ENCODE results near the gene GADD45G.

The GADD45G gene

DNA sequence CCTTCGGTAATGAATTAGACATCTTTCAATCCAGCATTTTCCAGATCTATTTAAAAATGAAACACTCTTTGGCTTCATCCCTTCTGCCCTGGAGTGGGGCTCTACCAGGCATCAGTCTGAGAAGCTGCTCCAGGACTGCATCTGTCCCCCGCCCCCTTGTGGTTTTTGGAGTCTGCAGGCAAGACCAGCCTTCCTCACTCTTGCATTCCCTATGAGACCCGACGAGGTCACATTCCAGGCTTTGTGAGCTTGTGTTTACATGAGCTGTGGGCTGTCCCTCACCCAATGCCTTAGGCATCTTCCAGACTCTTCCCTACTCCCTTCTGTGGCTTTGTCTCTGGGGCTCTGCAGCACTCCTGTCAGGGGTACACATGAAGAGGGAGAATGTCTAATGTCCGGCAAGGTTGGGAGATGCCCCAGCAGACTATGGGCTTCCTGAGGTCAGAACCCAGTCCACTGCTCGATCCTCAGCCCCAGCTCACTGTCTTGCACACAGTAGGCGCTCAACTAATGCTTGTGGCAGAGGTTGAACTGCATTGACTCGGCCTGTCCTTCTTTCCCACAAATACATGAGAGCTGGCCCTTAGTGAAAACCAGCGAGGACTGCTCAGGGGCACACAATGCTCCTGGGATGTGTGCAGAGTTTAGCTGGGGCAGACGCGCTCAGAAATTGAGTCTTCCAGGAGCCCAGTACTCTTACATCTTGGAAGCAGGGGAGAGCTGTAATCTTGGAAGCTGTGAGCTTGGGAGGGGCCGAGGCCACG lies 11.7 kb upstream of the GADD45G start:
- DNase-seq, result peak; percentile 70

DNA sequence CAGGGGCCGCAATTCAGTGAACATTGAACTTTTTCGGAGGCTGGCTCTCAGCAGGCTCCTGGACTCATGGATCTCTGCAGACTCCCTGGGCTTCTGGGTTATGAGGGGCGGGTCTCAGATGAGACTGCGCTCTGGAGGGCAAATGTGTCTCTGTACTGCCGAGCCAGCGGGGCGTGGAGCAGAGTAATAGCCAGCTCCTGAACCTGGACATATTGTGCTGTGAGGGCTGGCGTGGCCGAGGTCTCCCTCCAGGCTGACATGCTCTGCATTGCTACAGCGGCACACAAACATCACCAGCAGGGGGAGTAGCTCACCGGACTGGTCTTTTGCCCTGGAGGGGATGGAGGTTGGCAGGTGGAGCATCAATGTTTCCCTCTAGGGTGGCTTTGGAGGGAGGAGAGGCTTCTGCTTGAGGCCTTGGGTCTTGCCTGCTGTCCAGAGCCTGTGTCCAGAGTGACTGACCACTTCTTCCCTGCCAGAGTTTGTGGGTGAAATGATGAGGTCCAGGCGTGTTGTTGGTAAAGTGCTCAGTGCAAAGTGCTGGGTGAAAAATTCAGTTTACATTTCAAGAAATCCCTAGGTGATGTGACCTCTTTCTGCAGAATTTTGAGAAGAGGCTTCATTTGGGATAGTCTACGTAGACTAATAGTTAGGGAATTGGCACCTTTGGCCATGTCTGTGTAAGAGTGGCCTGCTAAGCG lies 10.9 kb upstream of the GADD45G start:
- peak; percentile 87 for DNase-seq

DNA sequence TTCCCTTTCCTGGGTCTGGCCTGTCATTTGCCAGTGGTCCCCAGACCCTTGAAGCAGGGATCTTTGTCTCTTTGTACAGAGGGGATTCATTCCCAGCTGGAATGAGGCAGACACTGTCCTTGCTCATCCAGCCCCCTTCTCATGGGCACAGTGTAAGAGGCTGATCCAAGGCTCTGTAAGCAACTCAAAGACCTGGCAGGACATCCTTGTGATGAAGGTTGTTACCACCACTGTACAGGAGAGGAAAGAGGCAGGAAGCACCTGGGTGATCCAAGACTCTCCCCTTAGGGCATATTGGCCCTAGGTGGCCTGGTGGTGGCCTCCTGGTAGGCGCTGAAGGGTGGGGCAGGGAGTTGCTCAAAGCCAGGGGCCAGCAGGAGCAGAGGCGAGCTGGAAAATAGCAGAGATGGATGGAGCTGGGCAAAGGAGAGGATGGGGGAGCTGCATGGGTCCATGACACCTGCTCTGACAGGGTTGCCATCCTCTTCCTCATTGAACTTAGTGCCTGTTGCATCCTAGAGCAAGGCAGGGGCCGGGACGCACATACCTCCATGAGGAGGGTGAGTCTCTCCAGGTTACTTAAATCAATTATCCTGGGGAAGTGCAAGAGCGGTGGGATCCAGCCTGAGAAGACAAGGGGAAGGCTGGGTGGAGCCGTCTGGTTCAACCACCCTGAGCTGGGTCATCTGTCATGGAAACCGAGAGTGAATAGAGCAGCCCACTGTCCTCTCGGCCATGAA lies 9.8 kb upstream of the GADD45G start:
- peak; percentile 63 for DNase-seq

DNA sequence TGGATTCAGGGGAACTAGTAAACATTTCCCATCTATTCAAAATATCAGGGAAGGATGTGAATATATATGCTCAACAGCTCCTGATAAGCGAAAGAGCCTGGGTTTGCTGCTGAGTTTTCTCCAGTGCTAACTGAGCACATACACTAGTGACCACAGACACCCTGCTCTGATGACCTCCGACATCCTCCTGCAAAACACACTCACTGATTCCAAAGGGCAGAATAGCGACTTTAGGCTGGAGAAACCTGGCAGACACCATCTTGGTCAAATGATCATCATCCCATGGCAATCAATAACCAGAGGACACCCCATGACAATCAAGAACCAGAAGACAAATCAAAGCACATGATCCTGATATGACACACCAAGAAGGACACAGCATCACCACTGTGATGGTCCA lies 9.2 kb upstream of the GADD45G start:
- no peak for DNase-seq

DNA sequence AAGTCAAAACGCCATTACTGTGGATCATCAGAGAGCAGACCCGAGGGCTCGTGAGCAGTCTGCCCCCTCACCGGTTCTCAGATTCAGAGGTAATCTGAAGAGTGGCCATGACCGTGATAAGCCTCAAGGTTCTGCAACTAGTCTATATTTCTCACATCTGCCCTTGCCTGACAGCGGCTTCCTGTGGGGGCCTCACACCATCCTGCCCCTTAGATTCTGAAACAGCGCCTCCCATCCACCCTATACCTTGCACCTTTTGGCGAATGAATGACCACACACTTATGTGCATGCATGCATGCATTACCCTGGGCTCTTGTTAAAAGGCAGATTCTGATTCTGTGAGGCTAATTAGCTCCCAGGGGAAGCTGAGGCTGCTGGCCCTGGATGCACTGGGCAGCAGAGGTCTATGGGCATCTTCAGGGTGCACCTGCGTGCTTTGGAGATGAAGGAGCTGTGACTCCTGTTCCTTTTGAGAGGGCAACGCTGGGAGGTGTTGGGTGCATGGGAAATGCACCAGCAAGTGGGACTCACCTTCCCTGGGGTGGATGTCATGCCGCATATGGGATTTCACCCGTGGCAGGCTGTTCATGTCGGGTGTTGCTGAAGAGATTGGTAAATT lies 7.8 kb upstream of the GADD45G start:
- DNase-seq, result no peak

DNA sequence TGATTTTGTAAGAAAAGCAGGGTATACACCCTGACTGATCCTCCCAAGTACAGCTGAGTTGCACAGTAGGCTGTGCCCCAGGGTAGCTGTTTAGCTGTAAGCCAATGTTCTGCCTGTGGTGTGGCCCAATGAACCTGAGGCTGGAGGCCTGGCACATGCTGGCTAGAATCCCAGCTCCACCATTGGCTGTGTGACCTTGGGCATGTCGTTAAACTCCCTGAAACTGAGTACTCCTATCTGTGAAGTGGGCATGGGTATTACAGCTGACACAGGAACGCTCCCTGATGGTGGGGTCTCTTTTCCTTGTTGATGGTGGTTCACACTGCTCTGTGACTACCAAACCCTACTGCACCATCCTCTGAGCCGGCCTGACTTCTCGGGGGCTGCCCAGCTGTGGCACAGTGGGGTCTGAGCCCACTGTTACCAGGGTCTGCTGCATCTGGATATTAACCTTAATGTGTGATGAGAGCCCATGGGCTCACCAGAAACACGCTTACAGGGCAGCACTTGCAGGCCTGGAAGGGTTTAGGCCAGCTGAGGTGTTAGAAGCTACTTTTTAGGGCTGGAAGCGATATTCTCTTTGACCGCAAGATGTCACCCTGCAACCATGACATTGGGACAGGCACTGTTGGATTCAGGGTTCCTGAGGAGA lies 7.0 kb upstream of the GADD45G start:
- peak; percentile 75 for DNase-seq

DNA sequence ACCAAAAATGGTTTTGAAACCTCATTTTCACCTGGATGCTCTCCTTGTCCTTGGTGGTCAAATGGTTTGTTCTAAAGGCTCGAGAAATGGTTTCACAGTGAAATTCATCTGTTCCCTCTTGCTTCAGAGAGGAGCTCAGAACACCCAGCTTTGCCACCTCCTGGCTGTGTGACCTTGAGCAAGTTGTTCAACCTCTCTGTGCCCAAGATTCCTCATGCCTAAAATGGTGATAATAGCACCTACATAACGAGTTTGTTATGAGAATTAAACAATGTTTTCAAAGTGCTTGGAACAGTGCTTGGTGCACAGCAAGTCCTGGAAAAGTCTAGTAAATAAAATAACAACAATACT lies 6.5 kb upstream of the GADD45G start:
- DNase-seq, result no peak

DNA sequence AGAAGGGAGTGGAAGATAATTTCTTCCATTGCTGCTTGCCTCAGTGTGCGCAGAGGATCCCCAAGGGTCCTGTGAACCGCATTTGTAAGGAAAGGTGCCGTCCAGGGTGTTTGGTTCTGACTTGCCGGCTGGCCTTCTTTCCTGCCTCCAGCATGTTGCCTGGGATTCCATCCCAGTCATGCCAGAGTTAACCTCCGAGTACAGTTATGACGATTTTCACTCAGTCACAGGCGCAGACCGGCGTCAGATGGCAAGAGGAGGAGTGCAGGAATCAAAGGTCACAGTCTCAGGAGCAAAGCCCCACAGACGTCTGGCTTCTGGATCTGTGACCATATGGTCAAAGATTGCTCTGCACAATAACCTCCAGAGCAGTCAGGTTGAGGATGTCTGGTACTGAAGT lies 5.9 kb upstream of the GADD45G start:
- peak; percentile 92 for DNase-seq

DNA sequence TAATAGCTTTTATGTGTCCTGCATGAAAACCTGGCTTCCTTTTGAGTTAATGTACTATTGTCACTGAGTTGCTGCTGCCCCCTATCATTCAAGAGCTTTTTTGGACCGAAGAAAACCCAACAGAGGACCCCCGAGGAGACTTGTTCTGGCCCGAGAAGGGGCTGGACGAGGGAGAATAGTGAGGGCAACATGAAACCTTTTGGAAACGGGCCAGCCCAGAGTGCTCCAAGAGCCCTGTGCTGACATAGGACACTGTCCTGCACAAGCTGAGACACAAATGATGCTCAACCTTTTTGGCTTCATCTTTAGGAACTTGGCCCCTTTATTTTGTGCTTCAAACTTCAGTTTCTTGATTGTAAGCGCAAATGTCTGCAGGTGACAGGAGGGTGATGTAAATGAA lies 4.0 kb upstream of the GADD45G start:
- DNase-seq, result no peak

DNA sequence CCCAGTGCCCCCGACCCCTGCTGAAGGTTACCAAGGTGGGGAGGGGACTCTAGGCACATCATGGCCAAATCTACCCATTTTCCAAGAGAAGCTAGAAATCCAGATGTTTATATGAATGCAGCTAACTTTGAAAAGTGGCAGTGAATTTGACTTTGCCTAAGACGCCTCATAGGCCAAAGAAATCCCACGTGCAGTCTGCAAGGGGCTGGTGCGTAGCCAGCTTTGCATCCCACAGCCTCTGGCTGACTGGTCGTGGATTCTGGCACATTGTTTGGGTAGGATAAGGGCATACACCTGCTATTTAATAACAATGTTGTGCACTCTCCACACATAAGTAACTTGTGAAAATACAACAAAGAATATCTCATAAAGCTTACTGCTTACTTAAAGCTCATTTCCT lies 3.5 kb upstream of the GADD45G start:
- DNase-seq, result no peak

DNA sequence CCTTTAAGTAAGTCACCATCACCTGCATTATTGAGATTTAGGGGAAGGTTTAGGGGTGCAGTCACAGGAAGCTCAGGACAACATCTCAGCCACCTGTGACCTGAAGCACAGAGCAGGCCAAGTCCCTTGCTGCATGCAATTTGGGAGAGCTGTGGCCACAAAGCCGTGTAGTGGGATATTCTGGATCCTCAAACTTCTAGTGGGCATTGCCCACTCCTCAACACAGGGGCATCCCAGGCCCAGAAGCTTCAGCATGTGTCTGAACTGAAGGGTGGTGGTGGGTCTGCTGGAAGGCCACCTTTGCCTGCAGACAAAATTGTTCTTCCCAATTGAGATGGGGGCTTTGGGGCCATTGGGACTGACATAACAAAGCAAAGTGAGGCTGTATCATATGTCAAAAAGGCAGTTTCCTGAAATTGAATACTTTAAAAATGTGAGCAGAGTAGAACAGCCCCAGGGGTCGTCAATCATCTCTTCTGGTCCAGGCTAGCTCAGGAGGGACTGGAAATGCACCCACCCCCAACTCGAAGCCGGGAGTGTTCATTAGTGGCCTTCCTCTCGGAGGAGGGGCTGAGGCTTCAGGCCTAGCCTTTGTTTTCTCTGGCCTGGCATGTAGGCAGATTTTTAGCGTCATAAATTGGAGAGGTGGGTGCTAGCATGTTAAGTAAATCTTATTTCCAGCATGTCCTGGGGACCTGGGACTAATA lies 2.8 kb upstream of the GADD45G start:
- DNase-seq, result peak; percentile 52

DNA sequence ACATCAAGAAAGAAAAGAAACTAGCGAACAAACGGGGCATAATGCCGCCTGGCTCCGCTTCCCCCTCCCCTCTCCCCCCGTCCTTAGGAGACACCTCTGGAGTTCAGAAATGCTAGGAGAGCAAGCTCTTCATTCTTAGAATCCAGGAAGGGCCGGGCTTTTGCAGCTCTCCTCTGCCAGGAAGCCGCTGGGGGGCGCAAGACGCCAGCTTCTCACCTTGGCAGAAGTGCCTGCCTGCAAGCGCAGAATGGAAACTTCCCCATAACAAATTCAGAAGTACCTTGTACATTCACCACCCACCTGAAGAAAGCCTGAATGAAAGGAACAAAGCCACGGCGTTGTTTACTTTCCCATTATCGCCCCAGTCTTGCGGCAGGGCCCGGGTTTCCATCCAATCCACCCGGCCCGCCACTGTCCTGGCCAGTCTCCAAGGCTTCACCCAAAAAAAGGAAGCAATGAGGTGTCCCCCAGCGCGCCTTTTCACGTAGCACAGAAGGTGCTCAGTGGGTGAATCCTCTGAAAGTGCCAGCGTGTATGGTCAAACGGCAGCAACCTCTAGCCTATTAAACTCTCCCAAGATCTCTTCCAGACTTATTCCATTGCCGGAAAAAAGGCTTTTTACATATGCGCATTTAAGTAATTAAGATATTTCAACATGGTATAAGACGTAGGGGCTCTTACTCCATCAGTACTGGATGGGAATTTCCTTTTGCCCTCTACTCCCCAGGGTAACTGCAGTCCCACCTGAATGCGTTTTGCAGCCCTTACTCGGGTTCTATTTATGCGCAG lies 1.6 kb upstream of the GADD45G start:
- peak; percentile 99 for DNase-seq

DNA sequence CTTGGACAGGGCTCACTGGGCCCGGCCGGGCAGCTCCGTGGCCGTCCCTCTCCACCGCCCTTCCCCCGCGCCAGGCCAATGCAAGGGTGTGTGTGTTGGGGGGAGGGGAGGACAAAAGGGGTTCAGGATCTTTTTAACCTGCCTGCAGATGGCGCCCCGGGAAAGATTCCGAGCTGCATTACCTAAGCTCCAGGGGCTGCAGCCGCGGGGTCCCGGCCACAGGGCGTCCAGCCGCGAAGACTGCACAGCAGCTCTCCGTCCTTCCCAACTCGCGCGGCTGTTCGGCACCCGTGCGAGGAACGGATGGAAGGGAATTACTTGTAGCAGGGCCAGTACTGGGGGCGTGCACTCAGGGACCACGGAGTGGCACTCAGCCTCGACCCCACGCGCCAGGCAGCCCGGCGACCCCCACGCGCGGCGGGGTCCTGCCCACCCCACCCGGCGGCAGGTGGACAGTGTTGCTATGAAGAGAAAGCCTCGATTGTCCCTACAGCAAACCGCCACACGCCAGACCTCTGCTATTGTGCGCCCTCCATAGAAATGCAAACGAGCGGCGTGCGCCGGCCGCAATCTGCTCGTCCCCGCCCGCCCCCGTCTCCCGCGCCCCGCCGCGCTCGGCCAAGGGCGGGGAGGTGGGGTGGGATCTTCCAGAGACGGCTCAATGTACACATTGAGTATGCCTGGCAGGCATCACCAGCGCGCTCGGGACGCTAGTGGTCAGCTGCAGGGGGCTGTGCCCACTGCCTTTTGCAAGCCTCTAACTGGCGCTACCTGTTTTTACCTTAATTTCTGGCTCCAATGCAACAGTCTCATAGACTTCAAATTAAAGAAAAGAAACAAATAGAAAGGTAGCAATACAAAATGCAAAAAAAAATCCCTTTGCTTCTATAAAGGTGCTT lies 796 bp upstream of the GADD45G start:
- peak; percentile 98 for DNase-seq

DNA sequence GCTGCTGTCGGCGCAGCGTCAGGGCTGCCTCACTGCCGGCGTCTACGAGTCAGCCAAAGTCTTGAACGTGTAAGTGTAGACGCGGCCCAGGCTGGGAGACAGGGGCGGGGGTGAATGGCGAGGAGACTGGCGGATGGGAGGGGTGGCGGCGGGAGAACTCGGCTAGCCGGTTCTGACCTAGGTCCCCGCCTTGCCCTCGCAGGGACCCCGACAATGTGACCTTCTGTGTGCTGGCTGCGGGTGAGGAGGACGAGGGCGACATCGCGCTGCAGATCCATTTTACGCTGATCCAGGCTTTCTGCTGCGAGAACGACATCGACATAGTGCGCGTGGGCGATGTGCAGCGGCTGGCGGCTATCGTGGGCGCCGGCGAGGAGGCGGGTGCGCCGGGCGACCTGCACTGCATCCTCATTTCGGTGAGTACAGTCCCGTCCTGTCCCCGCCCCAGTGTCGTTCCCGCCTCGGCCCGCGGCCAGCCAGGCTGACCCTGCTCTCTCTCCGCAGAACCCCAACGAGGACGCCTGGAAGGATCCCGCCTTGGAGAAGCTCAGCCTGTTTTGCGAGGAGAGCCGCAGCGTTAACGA lies 745 bp downstream of the GADD45G start:
- DNase-seq, result peak; percentile 85

DNA sequence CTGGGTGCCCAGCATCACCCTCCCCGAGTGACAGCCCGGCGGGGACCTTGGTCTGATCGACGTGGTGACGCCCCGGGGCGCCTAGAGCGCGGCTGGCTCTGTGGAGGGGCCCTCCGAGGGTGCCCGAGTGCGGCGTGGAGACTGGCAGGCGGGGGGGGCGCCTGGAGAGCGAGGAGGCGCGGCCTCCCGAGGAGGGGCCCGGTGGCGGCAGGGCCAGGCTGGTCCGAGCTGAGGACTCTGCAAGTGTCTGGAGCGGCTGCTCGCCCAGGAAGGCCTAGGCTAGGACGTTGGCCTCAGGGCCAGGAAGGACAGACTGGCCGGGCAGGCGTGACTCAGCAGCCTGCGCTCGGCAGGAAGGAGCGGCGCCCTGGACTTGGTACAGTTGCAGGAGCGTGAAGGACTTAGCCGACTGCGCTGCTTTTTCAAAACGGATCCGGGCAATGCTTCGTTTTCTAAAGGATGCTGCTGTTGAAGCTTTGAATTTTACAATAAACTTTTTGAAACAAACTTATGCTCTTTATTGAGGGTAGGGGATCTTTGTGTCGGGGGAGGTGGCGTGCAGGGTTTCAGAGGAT lies 1.3 kb downstream of the GADD45G start:
- peak; percentile 77 for DNase-seq

DNA sequence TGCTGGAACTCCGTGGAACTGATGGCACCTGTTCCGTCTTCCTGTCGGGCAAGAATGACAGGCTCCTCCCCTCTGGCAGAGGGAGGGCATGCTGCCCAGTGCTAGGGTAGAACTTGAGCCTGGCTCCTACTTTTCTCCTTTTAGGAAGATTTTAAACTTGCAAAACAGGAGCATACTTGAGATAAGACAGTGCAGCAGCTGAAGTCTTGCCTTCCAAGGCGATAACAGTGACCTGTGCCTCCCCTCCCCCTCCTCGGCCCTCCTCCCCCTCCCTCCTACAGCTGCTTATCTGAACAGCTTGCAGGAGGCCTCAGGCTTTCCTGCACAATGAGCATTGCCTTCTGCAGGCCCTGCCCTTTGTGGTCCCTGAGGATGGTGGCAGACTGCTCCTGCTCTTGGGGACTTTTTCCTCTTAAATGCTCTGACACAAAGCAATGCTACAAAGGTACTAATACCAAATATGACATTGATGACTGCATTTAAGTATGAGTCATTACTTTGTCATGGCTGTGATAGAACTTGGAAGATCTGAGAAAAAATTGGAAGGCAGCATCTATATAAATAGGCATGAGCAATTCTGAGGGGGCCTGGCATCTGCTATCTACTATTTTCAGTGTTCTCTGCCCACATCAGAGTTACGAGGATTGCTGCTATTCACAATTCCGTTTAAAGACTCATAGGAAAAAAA lies 2.0 kb downstream of the GADD45G start:
- peak; percentile 86 for DNase-seq

DNA sequence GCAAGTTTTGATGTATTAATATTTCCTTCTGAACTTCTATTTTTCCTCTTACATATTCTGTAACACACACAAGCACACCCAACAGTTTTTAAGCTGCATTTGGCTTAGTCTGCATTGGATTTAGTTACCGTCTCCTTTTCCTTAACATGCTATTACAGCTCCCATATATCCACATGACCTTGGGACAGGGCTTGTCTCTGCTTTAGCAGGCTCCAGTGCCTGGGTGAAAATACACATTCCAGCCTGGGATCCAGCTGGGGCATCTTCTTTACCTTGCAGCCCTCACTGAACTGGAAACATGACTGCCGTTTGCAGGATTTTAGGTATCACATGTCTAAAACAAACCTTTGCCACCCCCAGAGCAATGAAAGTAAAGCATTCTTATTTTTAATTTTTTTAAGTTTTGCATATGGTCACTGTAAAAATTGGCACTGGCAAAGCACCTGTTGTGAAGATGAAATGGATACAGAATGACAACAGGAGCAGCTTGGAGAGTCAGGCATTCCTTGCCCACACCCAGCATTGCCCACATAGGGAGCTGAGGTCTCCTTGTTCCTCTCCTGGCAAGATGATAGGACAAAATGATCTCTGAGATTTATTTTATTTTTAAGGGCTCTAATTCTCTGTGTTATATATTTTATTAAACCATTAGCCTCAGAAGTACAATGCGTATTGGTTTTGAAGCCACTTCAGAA lies 4.0 kb downstream of the GADD45G start:
- peak; percentile 81 for DNase-seq

DNA sequence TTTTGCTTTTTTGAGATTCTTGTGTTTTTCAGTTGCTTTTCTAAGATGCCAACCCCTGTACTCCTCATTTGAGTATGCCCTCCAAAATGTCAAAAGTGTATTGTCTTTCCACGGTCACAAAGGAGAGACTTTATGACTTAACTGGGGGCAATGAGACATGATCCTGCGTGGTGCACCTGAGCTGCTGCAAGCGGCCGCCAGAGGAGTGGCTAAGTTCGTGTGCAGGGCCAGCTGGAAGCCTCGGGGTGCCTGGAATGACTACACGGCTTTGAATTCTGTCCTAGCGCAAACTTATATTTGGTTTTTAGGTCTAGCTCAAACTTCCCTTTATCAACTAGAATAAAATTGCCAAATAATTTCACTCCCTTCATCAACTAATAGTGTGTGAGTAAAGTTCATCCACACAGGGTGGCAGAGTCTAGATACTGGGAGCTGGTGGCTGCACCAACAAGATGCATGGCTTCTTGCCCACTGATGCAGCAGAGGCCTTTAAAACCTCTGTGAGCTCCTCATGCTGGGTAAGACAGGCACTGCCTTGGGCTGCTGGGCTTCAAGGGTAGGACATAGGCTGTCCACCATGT lies 4.7 kb downstream of the GADD45G start:
- DNase-seq, result peak; percentile 40

Data from NCI-H69 (cell line).